Immature natural killer cell (primary cell): ENCODE measurements around the gene CAV2. TPM values are rescaled to one million over a fixed set of nuclear protein-coding genes. Genes with fewer than 3 reads are reported as not detected.

Experiments
- DNase-seq, 3 donors: peaks; one replicate each; pipeline ENCODE4 v3.0.0; 2022; ENCODE audit warnings: mixed read lengths in 1 of 3
- H3K27ac Mint-ChIP-seq, 6 donors: one replicate each; pipeline ENCODE4 v1.8.0; 2020; ENCODE audit warnings: mixed read lengths in 6 of 6, mild to moderate bottlenecking in 5 of 6, inconsistent platforms in 4 of 6, moderate library complexity in 3 of 6
- H3K27me3 Mint-ChIP-seq, 3 donors: one replicate each; pipeline ENCODE4 v1.8.0; 2020 to 2021; ENCODE audit warnings: low read depth in 3 of 3, mild to moderate bottlenecking in 3 of 3, mixed read lengths in 3 of 3, moderate library complexity in 3 of 3, inconsistent platforms in 1 of 3
- H3K36me3 Mint-ChIP-seq, 3 donors: one replicate each; pipeline ENCODE4 v1.8.0; 2020; ENCODE audit warnings: mixed read lengths in 3 of 3, inconsistent platforms in 2 of 3, mild to moderate bottlenecking in 2 of 3
- H3K4me1 Mint-ChIP-seq, 2 donors: one replicate each; pipeline ENCODE4 v1.8.0; 2020; ENCODE audit warnings: inconsistent platforms in 2 of 2, mild to moderate bottlenecking in 2 of 2, mixed read lengths in 2 of 2, moderate library complexity in 1 of 2
- H3K4me3 Mint-ChIP-seq, 5 donors: one replicate each; pipeline ENCODE4 v1.8.0; 2020; ENCODE audit warnings: mild to moderate bottlenecking in 5 of 5, mixed read lengths in 5 of 5, inconsistent platforms in 3 of 5, moderate library complexity in 3 of 5
- H3K9me3 Mint-ChIP-seq, 6 donors: one replicate each; pipeline ENCODE4 v1.8.0; 2020; ENCODE audit warnings: mild to moderate bottlenecking in 6 of 6, mixed read lengths in 6 of 6, inconsistent platforms in 4 of 6, moderate library complexity in 3 of 6
- polyA plus RNA-seq, 3 donors: library from polyadenylated mRNA; unstranded; fragments of 300-500 nt; fragmentation: Illumina TruSeq; gene quantifications; one replicate each; pipeline ENCODE4 v1.2.3, GENCODE V29; 2021

The CAV2 gene
- polyA plus RNA-seq, 3 donors from 2014 or later: not detected

- Mint-ChIP-seq H3K36me3 (no peaks in the 10 kb centered on the region), H3K4me1 (peaks cover 2 to 4% of the 10 kb centered on the region in 2 donors), H3K27me3 (peaks cover 12 to 23% (median 18%) of the 10 kb centered on the region in 3 donors), H3K27ac (no peak overlapping the region), H3K4me3 (no peak overlapping the region), H3K9me3 (peaks cover 0 to 2% (median 0%) of the 10 kb centered on the region in 6 donors)
- DNase-seq: no peak
Observed at GRCh38 chr7:116518961-116519360, 19.4 kb downstream of the CAV2 start.

- no peak overlapping the region for H3K27ac Mint-ChIP-seq
- H3K4me1 Mint-ChIP-seq: peaks cover 19 to 24% of the 10 kb centered on the region in 2 donors
- no peak for DNase-seq
- no peak overlapping the region for H3K4me3 Mint-ChIP-seq
- no peaks in the 10 kb centered on the region for H3K36me3 Mint-ChIP-seq
- H3K9me3 Mint-ChIP-seq: peaks cover 0 to 2% (median 0%) of the 10 kb centered on the region in 6 donors
- peaks cover 22 to 32% (median 25%) of the 10 kb centered on the region in 3 donors for H3K27me3 Mint-ChIP-seq
Observed at GRCh38 chr7:116521046-116521664, 21.6 kb downstream of the CAV2 start.

GRCh38 chr7:116522247-116522646 is 22.7 kb downstream of the CAV2 start:
- peaks cover 25 to 37% (median 32%) of the 10 kb centered on the region in 3 donors for H3K27me3 Mint-ChIP-seq
- H3K9me3 Mint-ChIP-seq: peaks cover 0 to 2% (median 0%) of the 10 kb centered on the region in 6 donors
- no peak overlapping the region for H3K4me3 Mint-ChIP-seq
- H3K4me1 Mint-ChIP-seq: peaks cover 28 to 32% of the 10 kb centered on the region in 2 donors
- DNase-seq: no peak
- no peaks in the 10 kb centered on the region for H3K36me3 Mint-ChIP-seq
- H3K27ac Mint-ChIP-seq: no peak overlapping the region

GRCh38 chr7:116524221-116524608 is 24.7 kb downstream of the CAV2 start:
- H3K4me1 Mint-ChIP-seq: peaks cover 28 to 32% of the 10 kb centered on the region in 2 donors
- peaks cover 30 to 43% (median 34%) of the 10 kb centered on the region in 3 donors for H3K27me3 Mint-ChIP-seq
- no peak for DNase-seq
- peaks cover 0 to 2% (median 0%) of the 10 kb centered on the region in 6 donors for H3K9me3 Mint-ChIP-seq
- peak overlapping the region in 4 of 5 donors; percentile 7 to 72 (median 36) for H3K4me3 Mint-ChIP-seq
- no peaks in the 10 kb centered on the region for H3K36me3 Mint-ChIP-seq
- no peak overlapping the region for H3K27ac Mint-ChIP-seq

GRCh38 chr7:116524609-116525297 is 25.2 kb downstream of the CAV2 start, which contains the start of gene CAV1:
CAV1 (plus strand) TSS chr7:116525036; CDS start chr7:116525063, 27 bp downstream.
- peaks cover 30 to 41% (median 38%) of the 10 kb centered on the region in 3 donors for H3K27me3 Mint-ChIP-seq
- DNase-seq: peak; percentile 19 to 35 (median 27)
- H3K4me3 Mint-ChIP-seq: peak within 1 kb of the TSS; percentile 72 to 86 (median 83)
- H3K36me3 Mint-ChIP-seq: no peaks in the 10 kb centered on the region
- H3K4me1 Mint-ChIP-seq: peaks cover 28 to 32% of the 10 kb centered on the region in 2 donors
- H3K27ac Mint-ChIP-seq: no peak within 1 kb of the TSS
- peaks cover 0 to 2% (median 0%) of the 10 kb centered on the region in 6 donors for H3K9me3 Mint-ChIP-seq

GRCh38 chr7:116525298-116525912 is 25.9 kb downstream of the CAV2 start:
- peak overlapping the region; percentile 72 to 86 (median 83) for H3K4me3 Mint-ChIP-seq
- peak; percentile 17 to 32 (median 24) for DNase-seq
- H3K27me3 Mint-ChIP-seq: peaks cover 28 to 38% (median 37%) of the 10 kb centered on the region in 3 donors
- peaks cover 28 to 32% of the 10 kb centered on the region in 2 donors for H3K4me1 Mint-ChIP-seq
- H3K27ac Mint-ChIP-seq: no peak overlapping the region
- H3K9me3 Mint-ChIP-seq: peaks cover 0 to 2% (median 0%) of the 10 kb centered on the region in 6 donors
- H3K36me3 Mint-ChIP-seq: no peaks in the 10 kb centered on the region

GRCh38 chr7:116525913-116526861 is 26.6 kb downstream of the CAV2 start:
- peak overlapping the region; percentile 72 to 86 (median 83) for H3K4me3 Mint-ChIP-seq
- peak overlapping the region in 1 of 6 donors; percentile 49 for H3K27ac Mint-ChIP-seq
- no peaks in the 10 kb centered on the region for H3K36me3 Mint-ChIP-seq
- H3K27me3 Mint-ChIP-seq: peaks cover 31 to 37% (median 35%) of the 10 kb centered on the region in 3 donors
- peaks cover 28 to 32% of the 10 kb centered on the region in 2 donors for H3K4me1 Mint-ChIP-seq
- peak; percentile 59 to 62 (median 59) for DNase-seq
- peaks cover 0 to 2% (median 0%) of the 10 kb centered on the region in 6 donors for H3K9me3 Mint-ChIP-seq

- Mint-ChIP-seq H3K9me3 (peaks cover 0 to 2% (median 0%) of the 10 kb centered on the region in 6 donors), H3K4me3 (peak overlapping the region; percentile 69 to 84 (median 77)), H3K27ac (peak overlapping the region in 1 of 6 donors; percentile 49), H3K36me3 (no peaks in the 10 kb centered on the region), H3K4me1 (peaks cover 28 to 32% of the 10 kb centered on the region in 2 donors), H3K27me3 (peaks cover 31 to 35% (median 35%) of the 10 kb centered on the region in 3 donors)
- no peak for DNase-seq
Observed at GRCh38 chr7:116526897-116527296, 27.4 kb downstream of the CAV2 start.

GRCh38 chr7:116527521-116527920 is 28.0 kb downstream of the CAV2 start:
- Mint-ChIP-seq H3K4me3 (peak overlapping the region in 1 of 5 donors; percentile 81), H3K27ac (no peak overlapping the region)

GRCh38 chr7:116528008-116528789 is 28.7 kb downstream of the CAV2 start:
- DNase-seq: no peak
- Mint-ChIP-seq H3K27ac (no peak overlapping the region), H3K9me3 (no peaks in the 10 kb centered on the region), H3K4me3 (no peak overlapping the region), H3K36me3 (no peaks in the 10 kb centered on the region), H3K27me3 (peaks cover 24 to 35% (median 30%) of the 10 kb centered on the region in 3 donors), H3K4me1 (peaks cover 28 to 32% of the 10 kb centered on the region in 2 donors)

More at GRCh38 chr7:116527521-116527920, 28.0 kb downstream of the CAV2 start:
- H3K27me3 Mint-ChIP-seq: peaks cover 26 to 35% (median 35%) of the 10 kb centered on the region in 3 donors
- no peak for DNase-seq
- peaks cover 0 to 2% (median 0%) of the 10 kb centered on the region in 6 donors for H3K9me3 Mint-ChIP-seq
- H3K36me3 Mint-ChIP-seq: no peaks in the 10 kb centered on the region
- peaks cover 28 to 32% of the 10 kb centered on the region in 2 donors for H3K4me1 Mint-ChIP-seq

- Mint-ChIP-seq H3K36me3 (no peaks in the 10 kb centered on the region), H3K27me3 (peaks cover 18 to 26% (median 21%) of the 10 kb centered on the region in 3 donors), H3K4me3 (no peak overlapping the region), H3K9me3 (no peaks in the 10 kb centered on the region), H3K4me1 (peaks cover 24 to 26% of the 10 kb centered on the region in 2 donors), H3K27ac (no peak overlapping the region)
- no peak for DNase-seq
Observed at GRCh38 chr7:116529250-116529649, 29.7 kb downstream of the CAV2 start.

GRCh38 chr7:116530107-116530820 is 30.7 kb downstream of the CAV2 start:
- H3K27ac Mint-ChIP-seq: no peak overlapping the region
- H3K4me3 Mint-ChIP-seq: no peak overlapping the region
- H3K9me3 Mint-ChIP-seq: no peaks in the 10 kb centered on the region
- no peak for DNase-seq
- no peaks in the 10 kb centered on the region for H3K36me3 Mint-ChIP-seq
- peaks cover 16% of the 10 kb centered on the region in 2 donors for H3K4me1 Mint-ChIP-seq
- H3K27me3 Mint-ChIP-seq: peaks cover 16 to 20% (median 18%) of the 10 kb centered on the region in 3 donors
